ENCODE data around the gene LARP1B.
"Not testable (repeated sequence)": the region's sequence is repeated elsewhere in the genome, so short reads cannot be mapped to it uniquely, and the experiment has no call there.

Gene LARP1B

GRCh38 chr4:128055441-128056206, 5.5 kb upstream of the LARP1B start:
- not testable (repeated sequence) for H3K27ac Mint-ChIP-seq; H3K36me3 Mint-ChIP-seq (ENCODE audit: low read depth); H3K4me3 Mint-ChIP-seq; H3K4me1 Mint-ChIP-seq; DNase-seq; H3K27me3 Mint-ChIP-seq (ENCODE audit: low read depth, poor library complexity); H3K9me3 Mint-ChIP-seq

GRCh38 chr4:128056396-128056795, 4.7 kb upstream of the LARP1B start:
- Mint-ChIP-seq H3K4me1 (peaks cover 6% of the 10 kb centered on the region), H3K4me3 (no peak overlapping the region), H3K36me3 (ENCODE audit: low read depth) (no peaks in the 10 kb centered on the region), H3K9me3 (peaks cover 3% of the 10 kb centered on the region), H3K27me3 (ENCODE audit: low read depth, poor library complexity) (no peaks in the 10 kb centered on the region), H3K27ac (no peak overlapping the region)
- DNase-seq, result no peak
- TF ChIP-seq CTCF (IDR thresholded peaks at IDR 0.05), result no peak

GRCh38 chr4:128060121-128060698, 902 bp upstream of the LARP1B start:
- H3K27me3 Mint-ChIP-seq (ENCODE audit: low read depth, poor library complexity), result peaks cover 8% of the 10 kb centered on the region
- no peak for TF ChIP-seq CTCF (IDR thresholded peaks at IDR 0.05)
- DNase-seq, result no peak

GRCh38 chr4:128061566-128062536, 739 bp downstream of the LARP1B start:
- peak; percentile 69 for DNase-seq
- H3K9me3 Mint-ChIP-seq, result no peaks in the 10 kb centered on the region
- peaks cover 9% of the 10 kb centered on the region for H3K27me3 Mint-ChIP-seq (ENCODE audit: low read depth, poor library complexity)
- no peak overlapping the region for H3K27ac Mint-ChIP-seq
- no peaks in the 10 kb centered on the region for H3K36me3 Mint-ChIP-seq (ENCODE audit: low read depth)
- peaks cover 12% of the 10 kb centered on the region for H3K4me1 Mint-ChIP-seq
- no peak for TF ChIP-seq CTCF (IDR thresholded peaks at IDR 0.05)
- H3K4me3 Mint-ChIP-seq, result peak overlapping the region; percentile 91

More at GRCh38 chr4:128060121-128060698, 902 bp upstream of the LARP1B start:
- Mint-ChIP-seq H3K4me1 (peaks cover 12% of the 10 kb centered on the region), H3K27ac (peak overlapping the region; percentile 90), H3K4me3 (peak overlapping the region; percentile 85), H3K36me3 (ENCODE audit: low read depth) (no peaks in the 10 kb centered on the region), H3K9me3 (no peaks in the 10 kb centered on the region)

- not testable (repeated sequence) for DNase-seq, H3K27ac Mint-ChIP-seq
- H3K36me3 Mint-ChIP-seq (ENCODE audit: low read depth), result peaks cover 15% of the 10 kb centered on the region
These were observed 5.3 kb downstream of the LARP1B start for GRCh38 chr4:128066453-128066820.

GRCh38 chr4:128068918-128069317, 7.8 kb downstream of the LARP1B start:
- no peak for TF ChIP-seq CTCF (IDR thresholded peaks at IDR 0.05)
- Mint-ChIP-seq H3K9me3 (peaks cover 4% of the 10 kb centered on the region), H3K27ac (no peak overlapping the region), H3K27me3 (ENCODE audit: low read depth, poor library complexity) (peaks cover 4% of the 10 kb centered on the region), H3K4me1 (no peaks in the 10 kb centered on the region), H3K4me3 (no peak overlapping the region), H3K36me3 (ENCODE audit: low read depth) (peaks cover 16% of the 10 kb centered on the region)
- DNase-seq, result no peak

More at GRCh38 chr4:128066453-128066820, 5.3 kb downstream of the LARP1B start:
- not testable (repeated sequence) for H3K4me1 Mint-ChIP-seq; H3K4me3 Mint-ChIP-seq; H3K9me3 Mint-ChIP-seq; H3K27me3 Mint-ChIP-seq (ENCODE audit: low read depth, poor library complexity)

All from nephron progenitor cell (in vitro differentiated cells).